Astrocyte (in vitro differentiated cells and primary cell): ENCODE data around the gene SCLY. TPM values are rescaled to one million over a fixed set of nuclear protein-coding genes. Genes with fewer than 3 reads are reported as not detected.

Experiments used
- DNase-seq: peaks from one replicate; pipeline ENCODE4 v3.0.0-alpha.2; 2010; ENCODE audit warnings: low read depth
- FAIRE-seq: peaks from 2 replicates; lab custom pipeline; 2011; peaks lifted over from hg19 to GRCh38; lab: Jason Lieb, UNC
- H2AFZ ChIP-seq: 2 replicates; pipeline ENCODE4 v1.6.0; 2012; ENCODE audit warnings: low read depth, low read length, inconsistent platforms
- H3K27ac ChIP-seq: 2 replicates; pipeline ENCODE4 v1.5.1; 2011; ENCODE audit warnings: low read depth, low read length, inconsistent platforms
- H3K27me3 ChIP-seq: 2 replicates; pipeline ENCODE4 v1.6.0; 2011; ENCODE audit warnings: low read length, inconsistent platforms; ENCODE audit not compliant: insufficient read depth
- H3K36me3 ChIP-seq: 2 replicates; pipeline ENCODE4 v1.5.1; 2011; ENCODE audit warnings: low read length, inconsistent platforms; ENCODE audit not compliant: insufficient read depth
- H3K4me1 ChIP-seq: 2 replicates; pipeline ENCODE4 v1.5.1; 2011; ENCODE audit warnings: low read length, inconsistent platforms; ENCODE audit not compliant: insufficient read depth
- H3K4me2 ChIP-seq: 2 replicates; pipeline ENCODE4 v1.6.0; 2012; ENCODE audit warnings: low read length, inconsistent platforms
- H3K4me3 ChIP-seq: 2 replicates; pipeline ENCODE4 v1.5.1; 2011; ENCODE audit warnings: low read depth, mild to moderate bottlenecking, low read length, inconsistent platforms; ENCODE audit not compliant: insufficient read depth
- H3K79me2 ChIP-seq: 2 replicates; pipeline ENCODE4 v1.6.0; 2012; ENCODE audit warnings: mild to moderate bottlenecking, low read length, inconsistent platforms; ENCODE audit not compliant: insufficient read depth
- H3K9ac ChIP-seq: 2 replicates; pipeline ENCODE4 v1.6.0; 2012; ENCODE audit warnings: mild to moderate bottlenecking, low read length, inconsistent platforms
- H3K9me3 ChIP-seq: 2 replicates; pipeline ENCODE4 v1.5.1; 2012; ENCODE audit warnings: low read depth, mild to moderate bottlenecking, low read length, inconsistent platforms; ENCODE audit not compliant: insufficient read depth
- H4K20me1 ChIP-seq: 2 replicates; pipeline ENCODE4 v1.6.0; 2012; ENCODE audit warnings: low read length, inconsistent platforms; ENCODE audit not compliant: insufficient read depth
- H3K27ac Mint-ChIP-seq: one replicate; pipeline ENCODE4 v1.8.0; 2021; ENCODE audit warnings: mild to moderate bottlenecking, mixed read lengths; ENCODE audit not compliant: unreplicated experiment
- H3K27me3 Mint-ChIP-seq: one replicate; pipeline ENCODE4 v1.8.0; 2021; ENCODE audit warnings: low read depth, mixed read lengths; ENCODE audit not compliant: unreplicated experiment
- H3K36me3 Mint-ChIP-seq: one replicate; pipeline ENCODE4 v1.8.0; 2021; ENCODE audit warnings: low read depth, mixed read lengths; ENCODE audit not compliant: unreplicated experiment
- H3K4me1 Mint-ChIP-seq: one replicate; pipeline ENCODE4 v1.8.0; 2021; ENCODE audit warnings: low read depth, mixed read lengths; ENCODE audit not compliant: unreplicated experiment
- H3K4me3 Mint-ChIP-seq: one replicate; pipeline ENCODE4 v1.8.0; 2021; ENCODE audit warnings: mild to moderate bottlenecking, moderate library complexity, mixed read lengths; ENCODE audit not compliant: unreplicated experiment
- H3K9me3 Mint-ChIP-seq: one replicate; pipeline ENCODE4 v1.8.0; 2021; ENCODE audit warnings: mild to moderate bottlenecking, mixed read lengths; ENCODE audit not compliant: unreplicated experiment
- EZH2 ChIP-seq: IDR thresholded peaks from 2 replicates; pipeline ENCODE4 v1.6.1; 2012; ENCODE audit warnings: mild to moderate bottlenecking, low read length, inconsistent platforms; ENCODE audit not compliant: insufficient read depth
- total RNA-seq: library from RNA; stranded (reverse); gene quantifications from 2 replicates; pipeline ENCODE4 v1.2.1, GENCODE V29; 2021
- TF ChIP-seq, protein P1 (sequence below): IDR thresholded peaks from 2 replicates; pipeline ENCODE4 v1.5.1; 2011; ENCODE audit warnings: low read depth, mild to moderate bottlenecking, inconsistent platforms, low read length, moderate library complexity; ENCODE audit not compliant: insufficient read depth

Gene SCLY
- total RNA-seq, 1 donor from 2014 or later = 15.4 TPM

DNA sequence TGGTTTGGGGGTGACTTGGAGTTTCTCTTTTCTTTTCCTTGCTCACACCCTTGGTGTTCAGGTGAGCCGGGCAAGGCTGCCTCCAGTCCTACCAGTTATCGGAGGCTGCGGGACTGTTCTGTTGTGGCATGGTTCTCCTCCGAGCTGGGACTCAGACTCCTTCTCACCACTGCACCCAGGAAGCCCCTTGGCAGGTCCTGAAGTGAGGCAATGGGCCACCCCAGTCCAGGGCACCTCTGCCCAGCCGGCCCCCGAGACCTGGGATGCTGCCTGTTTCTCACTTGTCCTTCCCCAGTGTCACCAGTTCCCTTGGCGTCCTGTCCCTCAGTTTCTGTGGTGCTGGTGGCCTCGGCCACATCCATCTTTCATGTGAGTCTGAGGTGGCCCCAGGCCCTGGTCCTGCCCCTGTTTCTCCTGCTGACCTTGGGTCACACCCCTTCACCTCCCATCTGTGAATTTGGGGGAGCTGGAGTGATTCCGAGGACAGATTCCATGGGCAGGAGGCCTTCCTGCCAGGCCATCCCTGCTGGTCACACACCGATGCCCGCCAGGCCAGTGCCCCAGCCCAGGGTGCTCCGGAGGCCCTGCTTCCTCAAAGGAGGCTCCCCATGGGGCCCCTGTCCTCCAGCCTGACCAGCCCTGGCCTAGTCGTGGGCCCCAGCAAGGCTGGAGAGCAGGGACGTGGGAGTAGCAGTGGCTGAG is 71.1 kb downstream of the SCLY start:
- Mint-ChIP-seq H3K9me3 (no peaks in the 10 kb centered on the region), H3K27me3 (peaks cover 32% of the 10 kb centered on the region), H3K4me1 (no peaks in the 10 kb centered on the region), H3K36me3 (no peaks in the 10 kb centered on the region), H3K27ac (no peak overlapping the region), H3K4me3 (no peak overlapping the region)
- Histone ChIP-seq H4K20me1 (no peaks in the 10 kb centered on the region), H3K4me1 (no peaks in the 10 kb centered on the region), H3K9me3 (no peaks in the 10 kb centered on the region), H3K36me3 (no peaks in the 10 kb centered on the region), H3K27ac (no peak overlapping the region), H3K79me2 (no peaks in the 10 kb centered on the region), H3K4me3 (no peak overlapping the region), H3K27me3 (no peaks in the 10 kb centered on the region), H2AFZ (no peak overlapping the region), H3K9ac (no peak overlapping the region), H3K4me2 (no peak overlapping the region)
- FAIRE-seq (no peak), DNase-seq (no peak)
- TF ChIP-seq EZH2 = no peak
- TF ChIP-seq, protein P1, sequence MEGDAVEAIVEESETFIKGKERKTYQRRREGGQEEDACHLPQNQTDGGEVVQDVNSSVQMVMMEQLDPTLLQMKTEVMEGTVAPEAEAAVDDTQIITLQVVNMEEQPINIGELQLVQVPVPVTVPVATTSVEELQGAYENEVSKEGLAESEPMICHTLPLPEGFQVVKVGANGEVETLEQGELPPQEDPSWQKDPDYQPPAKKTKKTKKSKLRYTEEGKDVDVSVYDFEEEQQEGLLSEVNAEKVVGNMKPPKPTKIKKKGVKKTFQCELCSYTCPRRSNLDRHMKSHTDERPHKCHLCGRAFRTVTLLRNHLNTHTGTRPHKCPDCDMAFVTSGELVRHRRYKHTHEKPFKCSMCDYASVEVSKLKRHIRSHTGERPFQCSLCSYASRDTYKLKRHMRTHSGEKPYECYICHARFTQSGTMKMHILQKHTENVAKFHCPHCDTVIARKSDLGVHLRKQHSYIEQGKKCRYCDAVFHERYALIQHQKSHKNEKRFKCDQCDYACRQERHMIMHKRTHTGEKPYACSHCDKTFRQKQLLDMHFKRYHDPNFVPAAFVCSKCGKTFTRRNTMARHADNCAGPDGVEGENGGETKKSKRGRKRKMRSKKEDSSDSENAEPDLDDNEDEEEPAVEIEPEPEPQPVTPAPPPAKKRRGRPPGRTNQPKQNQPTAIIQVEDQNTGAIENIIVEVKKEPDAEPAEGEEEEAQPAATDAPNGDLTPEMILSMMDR = no peak

DNA sequence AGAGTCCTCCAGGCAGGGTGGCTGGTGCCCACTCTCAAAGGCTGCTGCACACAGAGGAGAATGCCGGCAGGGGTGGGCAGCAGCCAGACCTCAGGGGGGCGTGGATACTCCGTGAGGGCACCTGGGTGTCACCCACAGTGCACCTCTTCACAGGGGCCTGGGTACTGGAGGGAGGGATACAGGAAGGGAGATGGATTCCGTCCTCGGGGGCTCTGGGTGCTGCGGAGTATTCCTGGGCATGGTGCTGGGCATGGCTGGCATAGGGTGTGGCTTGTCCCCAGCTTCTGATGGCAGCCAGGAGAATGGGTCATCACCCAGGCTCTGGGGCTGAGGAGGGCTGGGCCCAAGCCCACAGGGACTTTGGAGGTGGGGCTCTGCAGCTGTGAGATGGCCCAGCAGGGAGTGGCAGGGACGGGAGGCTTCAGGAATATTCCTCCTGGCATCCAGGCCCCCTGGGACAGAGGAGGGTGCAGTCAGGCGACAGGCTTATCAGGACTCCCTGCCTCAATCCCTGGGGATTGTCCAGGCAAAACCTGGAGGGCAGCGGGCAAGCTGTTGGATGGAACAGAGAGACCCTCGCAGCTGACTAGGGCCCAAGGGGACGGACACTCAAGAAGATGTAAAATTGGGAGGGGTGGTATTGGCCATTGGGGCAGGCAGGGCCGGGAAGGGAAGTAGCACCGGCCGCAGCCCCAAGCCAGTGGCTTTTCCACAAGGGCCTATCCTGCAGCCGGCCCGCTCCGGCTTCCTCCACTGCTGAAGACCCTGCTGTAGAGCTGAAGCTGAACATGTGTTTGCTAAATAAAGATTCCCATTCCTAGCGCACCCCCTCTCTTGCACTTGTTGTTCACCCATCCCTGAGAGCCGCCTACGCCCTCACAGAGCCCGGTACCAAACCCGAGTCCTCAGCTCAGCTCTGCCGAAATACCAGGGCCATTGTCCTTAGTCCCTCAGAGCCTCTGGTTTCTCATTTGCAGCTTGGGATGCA is 72.0 kb downstream of the SCLY start:
- FAIRE-seq (no peak), DNase-seq (no peak)
- Histone ChIP-seq H3K4me1 (no peaks in the 10 kb centered on the region), H3K9ac (no peak overlapping the region), H3K9me3 (no peaks in the 10 kb centered on the region), H3K4me3 (no peak overlapping the region), H3K79me2 (no peaks in the 10 kb centered on the region), H4K20me1 (no peaks in the 10 kb centered on the region), H3K36me3 (no peaks in the 10 kb centered on the region), H3K4me2 (no peak overlapping the region), H3K27ac (no peak overlapping the region), H2AFZ (no peak overlapping the region), H3K27me3 (no peaks in the 10 kb centered on the region)
- no peaks in the 10 kb centered on the region for H3K4me1 Mint-ChIP-seq
- TF ChIP-seq, protein P1 = no peak
- TF ChIP-seq EZH2 = no peak
- peaks cover 33% of the 10 kb centered on the region for H3K27me3 Mint-ChIP-seq
- no peak overlapping the region for H3K4me3 Mint-ChIP-seq
- no peaks in the 10 kb centered on the region for H3K36me3 Mint-ChIP-seq
- no peak overlapping the region for H3K27ac Mint-ChIP-seq
- no peaks in the 10 kb centered on the region for H3K9me3 Mint-ChIP-seq
